ENCODE results near the gene RIN3. TPM values are rescaled to one million over a fixed set of nuclear protein-coding genes. Genes with fewer than 3 reads are reported as not detected.

Gene RIN3
- total and polyA plus RNA-seq, 2 of the 4 experiments (the other 2 are of a cell fraction): 2.5 to 11.1 TPM

DNA sequence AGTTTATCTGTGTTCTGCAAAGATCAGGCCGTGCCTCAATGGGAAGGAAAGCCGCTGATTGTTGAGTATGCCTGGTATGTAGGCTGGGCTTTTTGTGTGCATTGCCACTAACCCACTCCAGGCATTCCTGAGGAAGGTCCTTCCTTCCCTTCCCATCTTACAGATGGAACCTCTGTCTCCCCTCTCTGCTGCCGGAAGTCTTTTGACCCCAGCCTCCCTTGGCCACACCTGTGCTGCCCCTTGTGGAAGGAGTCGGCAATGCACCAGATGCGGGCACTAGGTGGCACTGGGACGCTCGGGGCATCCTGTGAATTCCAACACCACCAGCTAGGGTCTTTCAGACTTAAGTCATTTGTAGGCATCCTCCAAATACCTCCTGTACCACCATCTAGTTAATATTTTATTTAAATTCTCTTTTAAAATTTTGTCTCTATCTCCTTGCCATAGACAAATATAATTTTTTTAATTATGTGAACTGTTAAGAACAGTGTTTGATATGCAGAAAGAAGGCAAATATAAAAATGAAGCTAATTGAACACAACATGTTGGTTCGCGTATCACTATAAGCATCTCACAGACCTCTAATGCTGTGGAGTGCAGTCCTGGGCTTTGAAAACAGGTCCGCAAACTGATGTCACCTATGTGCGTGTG, 99.6 kb downstream of the RIN3 start:
- Histone ChIP-seq H3K9ac (ENCODE audit: low read depth, low read length) (no peak overlapping the region), H3K79me1 (ENCODE audit: low read depth in 1 of 2, low read length in 2 of 2) (peaks cover 8 to 46% of the 10 kb centered on the region in 2 experiments; a peak in 3 of 4 replicates), H3K4me3 (ENCODE audit: insufficient read depth, low read depth, low read length) (no peak overlapping the region), H3K4me2 (ENCODE audit: low read depth, low read length) (no peak overlapping the region), H2AFZ (replicated peaks; ENCODE audit: low read length, poor library complexity) (peak overlapping the region; percentile 5), H4K8ac (ENCODE audit: low read depth in 2 of 2, low read length in 2 of 2) (no peak overlapping the region; a peak in 1 of 4 replicates), H3K14ac (replicated peaks; ENCODE audit: low read depth, low read length) (no peak overlapping the region; the same call in 1 of the 2 replicates), H2AK9ac (replicated peaks; ENCODE audit: low read depth, low read length, poor library complexity) (no peak overlapping the region), H2BK15ac (ENCODE audit: low read depth, low read length) (no peak overlapping the region), H3K27me3 (ENCODE audit: control insufficient read depth, insufficient read depth, low read length) (no peaks in the 10 kb centered on the region), H4K91ac (ENCODE audit: insufficient read depth, low read depth, low read length) (no peak overlapping the region), H4K5ac (ENCODE audit: low read depth, low read length) (no peak overlapping the region), H3K27ac (ENCODE audit: insufficient read depth, low read length) (no peak overlapping the region), H3K4ac (ENCODE audit: low read depth, low read length) (peak overlapping the region; percentile 63; the same call in 1 of the 2 replicates), H3K56ac (ENCODE audit: extremely low read depth, insufficient read depth, low read length) (no peak overlapping the region), H3K23ac (ENCODE audit: low read depth, low read length) (no peak overlapping the region), H2BK20ac (ENCODE audit: low read depth, low read length) (peak overlapping the region; percentile 48), H2BK120ac (ENCODE audit: low read depth, low read length) (no peak overlapping the region), H3K9me1 (ENCODE audit: insufficient read depth, low read length) (peaks cover 16% of the 10 kb centered on the region; the same call in 1 of the 2 replicates), H3K36me3 (ENCODE audit: control insufficient read depth, insufficient read depth, low read length) (peaks cover 9% of the 10 kb centered on the region), H3K18ac (ENCODE audit: low read depth, low read length) (no peak overlapping the region), H4K20me1 (ENCODE audit: insufficient read depth, low read length) (no peaks in the 10 kb centered on the region), H3K4me1 (ENCODE audit: control insufficient read depth, insufficient read depth, low read length) (peaks cover 9% of the 10 kb centered on the region), H2AK5ac (ENCODE audit: low read depth, low read length) (peak overlapping the region; percentile 51), H3K9me3 (ENCODE audit: control insufficient read depth, insufficient read depth, low read length) (no peaks in the 10 kb centered on the region), H2BK5ac (ENCODE audit: low read depth, low read length, poor library complexity, severe bottlenecking) (no peak overlapping the region)
- no CpG with 5 or more reads among the region's 11 CpGs for WGBS, 2 experiments (ENCODE audit: extremely low coverage in 2 of 2, insufficient read length in 1 of 2)
- ChIA-PET CTCF (interaction anchor here (1.4 kb wide), 1 partner anchor 11 kb away, joined by 4 read pairs; no protein-coding TSS in a partner anchor), POLR2A (ENCODE audit: unreplicated experiment) (no interaction called here)
- intact Hi-C loops (cut with micrococcal nuclease): no loop called here
- BruUV-seq (replicated peaks): no TSS peak
- dilution Hi-C loops (cut with HindIII; ENCODE audit: low sequenced_read_pairs, unreplicated experiment): no loop called here
- DNase-seq (no peak), ATAC-seq (ENCODE audit: low read depth) (peak; percentile 42; the same call in 1 of the 2 replicates)
- TF ChIP-seq, protein P1, sequence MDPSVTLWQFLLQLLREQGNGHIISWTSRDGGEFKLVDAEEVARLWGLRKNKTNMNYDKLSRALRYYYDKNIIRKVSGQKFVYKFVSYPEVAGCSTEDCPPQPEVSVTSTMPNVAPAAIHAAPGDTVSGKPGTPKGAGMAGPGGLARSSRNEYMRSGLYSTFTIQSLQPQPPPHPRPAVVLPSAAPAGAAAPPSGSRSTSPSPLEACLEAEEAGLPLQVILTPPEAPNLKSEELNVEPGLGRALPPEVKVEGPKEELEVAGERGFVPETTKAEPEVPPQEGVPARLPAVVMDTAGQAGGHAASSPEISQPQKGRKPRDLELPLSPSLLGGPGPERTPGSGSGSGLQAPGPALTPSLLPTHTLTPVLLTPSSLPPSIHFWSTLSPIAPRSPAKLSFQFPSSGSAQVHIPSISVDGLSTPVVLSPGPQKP (IDR thresholded peaks at IDR 0.05; ENCODE audit: borderline replicate concordance, low read depth, low read length): no peak
- TF ChIP-seq NFE2L2 (IDR thresholded peaks at IDR 0.05; ENCODE audit: low read depth, low read length) (no peak), MXI1 (IDR thresholded peaks at IDR 0.05; ENCODE audit: borderline replicate concordance, low read depth, low read length) (no peak), MAZ (IDR thresholded peaks at IDR 0.05; ENCODE audit: borderline replicate concordance, low read depth, low read length) (no peak), SMC3 (IDR thresholded peaks at IDR 0.05; ENCODE audit: low read depth, low read length) (peak; percentile 41; the same call in 1 of the 2 replicates), USF2 (IDR thresholded peaks at IDR 0.05; ENCODE audit: low read depth, low read length) (no peak), MAFK (IDR thresholded peaks at IDR 0.05; ENCODE audit: low read depth, low read length) (no peak), CTCF (conservative IDR thresholded peaks at IDR 0.05; ENCODE audit: low read depth, low read length) (peak; percentile 74), CEBPB (IDR thresholded peaks at IDR 0.05; ENCODE audit: low read depth, low read length) (no peak), RFX5 (IDR thresholded peaks at IDR 0.05; ENCODE audit: low read depth, low read length) (no peak), RAD21 (IDR thresholded peaks at IDR 0.05; ENCODE audit: low read length) (peak; percentile 54)
- in situ Hi-C loops (cut with MboI; ENCODE audit: low sequenced_read_pairs): no loop called here
